ENCODE data around the gene CPNE5.

Gene CPNE5

DNA sequence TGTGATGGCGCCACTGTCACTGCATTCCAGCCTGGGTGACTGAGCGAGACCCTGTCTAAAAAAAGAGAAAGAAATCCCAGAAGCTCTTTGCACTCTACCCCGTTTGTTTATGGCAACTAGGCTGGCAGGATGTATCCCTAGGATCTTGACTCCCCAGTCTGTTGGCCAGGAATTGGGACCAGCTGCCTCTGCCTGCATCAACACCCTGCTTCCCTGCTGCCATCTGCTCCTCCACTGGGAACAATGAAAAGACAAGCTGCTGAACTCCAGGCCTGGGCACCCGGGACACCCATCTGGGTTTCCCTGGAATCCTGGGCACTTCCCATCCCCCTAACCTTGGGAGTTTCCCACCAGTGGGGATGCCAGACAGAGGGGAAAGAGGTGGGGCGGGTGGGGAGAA lies 64.9 kb downstream of the CPNE5 start:
- Histone ChIP-seq H3K27me3 (ENCODE audit: low read depth, low read length) (peaks cover 52% of the 10 kb centered on the region), H4K20me1 (ENCODE audit: insufficient read depth, low read length) (no peaks in the 10 kb centered on the region), H3K36me3 (replicated peaks; ENCODE audit: low read depth, low read length) (no peaks in the 10 kb centered on the region), H3K4me3 (ENCODE audit: low read length) (no peak overlapping the region), H3K4me1 (ENCODE audit: low read length) (peaks cover 7% of the 10 kb centered on the region), H2AFZ (ENCODE audit: low read depth, low read length) (no peak overlapping the region), H3K27ac (ENCODE audit: low read length) (no peak overlapping the region), H3K9ac (ENCODE audit: low read length) (no peak overlapping the region), H3K79me2 (ENCODE audit: low read length) (no peaks in the 10 kb centered on the region), H3K9me3 (ENCODE audit: insufficient read depth, low read length) (no peaks in the 10 kb centered on the region), H3K4me2 (ENCODE audit: low read length) (no peak overlapping the region)
- TF ChIP-seq EZH2phosphoT487 (IDR thresholded peaks at IDR 0.05; ENCODE audit: low read depth) = no peak
- TF ChIP-seq, protein P1, sequence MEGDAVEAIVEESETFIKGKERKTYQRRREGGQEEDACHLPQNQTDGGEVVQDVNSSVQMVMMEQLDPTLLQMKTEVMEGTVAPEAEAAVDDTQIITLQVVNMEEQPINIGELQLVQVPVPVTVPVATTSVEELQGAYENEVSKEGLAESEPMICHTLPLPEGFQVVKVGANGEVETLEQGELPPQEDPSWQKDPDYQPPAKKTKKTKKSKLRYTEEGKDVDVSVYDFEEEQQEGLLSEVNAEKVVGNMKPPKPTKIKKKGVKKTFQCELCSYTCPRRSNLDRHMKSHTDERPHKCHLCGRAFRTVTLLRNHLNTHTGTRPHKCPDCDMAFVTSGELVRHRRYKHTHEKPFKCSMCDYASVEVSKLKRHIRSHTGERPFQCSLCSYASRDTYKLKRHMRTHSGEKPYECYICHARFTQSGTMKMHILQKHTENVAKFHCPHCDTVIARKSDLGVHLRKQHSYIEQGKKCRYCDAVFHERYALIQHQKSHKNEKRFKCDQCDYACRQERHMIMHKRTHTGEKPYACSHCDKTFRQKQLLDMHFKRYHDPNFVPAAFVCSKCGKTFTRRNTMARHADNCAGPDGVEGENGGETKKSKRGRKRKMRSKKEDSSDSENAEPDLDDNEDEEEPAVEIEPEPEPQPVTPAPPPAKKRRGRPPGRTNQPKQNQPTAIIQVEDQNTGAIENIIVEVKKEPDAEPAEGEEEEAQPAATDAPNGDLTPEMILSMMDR (IDR thresholded peaks at IDR 0.05; ENCODE audit: low read depth, low read length) = no peak

DNA sequence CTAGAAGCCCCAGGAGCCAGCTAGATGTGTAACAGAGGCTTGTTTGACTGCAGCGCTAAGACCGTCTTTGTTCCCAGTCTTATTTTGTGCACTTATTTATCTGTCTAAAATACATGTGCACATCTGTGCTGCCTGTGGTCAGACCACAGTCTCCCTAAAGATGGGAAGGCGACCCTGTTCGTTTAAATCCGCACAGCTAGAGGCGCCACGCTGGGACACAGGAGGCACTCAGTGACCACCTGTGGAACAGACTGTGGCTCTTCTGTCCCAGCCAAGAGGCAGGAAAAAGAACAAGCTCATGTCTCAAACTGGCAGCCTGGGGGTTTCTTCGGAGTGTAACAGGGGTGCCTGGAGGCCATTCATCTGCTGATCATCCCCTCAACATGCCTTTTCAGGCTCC lies 66.8 kb downstream of the CPNE5 start:
- Histone ChIP-seq H3K4me1 (ENCODE audit: low read length) (peaks cover 8% of the 10 kb centered on the region), H3K9me3 (ENCODE audit: insufficient read depth, low read length) (no peaks in the 10 kb centered on the region), H3K27me3 (ENCODE audit: low read depth, low read length) (peaks cover 34% of the 10 kb centered on the region), H4K20me1 (ENCODE audit: insufficient read depth, low read length) (no peaks in the 10 kb centered on the region), H3K4me2 (ENCODE audit: low read length) (no peak overlapping the region), H3K36me3 (replicated peaks; ENCODE audit: low read depth, low read length) (no peaks in the 10 kb centered on the region), H3K4me3 (ENCODE audit: low read length) (no peak overlapping the region), H3K79me2 (ENCODE audit: low read length) (no peaks in the 10 kb centered on the region), H3K27ac (ENCODE audit: low read length) (no peak overlapping the region), H3K9ac (ENCODE audit: low read length) (no peak overlapping the region), H2AFZ (ENCODE audit: low read depth, low read length) (no peak overlapping the region)
- no peak for TF ChIP-seq EZH2phosphoT487 (IDR thresholded peaks at IDR 0.05; ENCODE audit: low read depth)
- TF ChIP-seq, protein P1 (IDR thresholded peaks at IDR 0.05; ENCODE audit: low read depth, low read length) = no peak

DNA sequence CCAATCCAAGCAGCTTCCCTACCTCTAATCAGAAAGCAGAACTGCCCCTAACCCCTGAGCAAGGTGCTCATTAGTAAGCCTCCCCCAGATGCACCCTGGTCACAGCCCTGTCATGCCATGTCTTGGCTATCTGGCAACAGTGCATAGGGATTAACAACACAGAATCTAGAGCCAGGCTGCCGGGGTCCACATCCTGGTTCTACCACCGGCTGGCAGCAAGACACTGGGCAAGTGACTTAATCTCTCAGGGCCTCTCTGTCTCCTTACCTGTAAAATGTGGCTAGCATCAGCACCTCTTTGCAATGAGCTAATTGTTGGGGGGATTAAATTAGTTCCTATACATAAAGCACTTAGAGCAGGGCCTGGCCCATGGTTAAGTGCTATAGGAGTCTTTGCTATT lies 68.1 kb downstream of the CPNE5 start:
- TF ChIP-seq, protein P1 (IDR thresholded peaks at IDR 0.05; ENCODE audit: low read depth, low read length) = no peak
- TF ChIP-seq EZH2phosphoT487 (IDR thresholded peaks at IDR 0.05; ENCODE audit: low read depth) = no peak
- H3K27me3 ChIP-seq (ENCODE audit: low read depth, low read length) = peaks cover 21% of the 10 kb centered on the region
- H3K4me1 ChIP-seq (ENCODE audit: low read length) = peaks cover 13% of the 10 kb centered on the region
- no peaks in the 10 kb centered on the region for H3K9me3 ChIP-seq (ENCODE audit: insufficient read depth, low read length)
- H2AFZ ChIP-seq (ENCODE audit: low read depth, low read length) = no peak overlapping the region
- H3K36me3 ChIP-seq (replicated peaks; ENCODE audit: low read depth, low read length) = no peaks in the 10 kb centered on the region
- no peak overlapping the region for H3K4me3 ChIP-seq (ENCODE audit: low read length)
- no peak overlapping the region for H3K9ac ChIP-seq (ENCODE audit: low read length)
- H3K27ac ChIP-seq (ENCODE audit: low read length) = no peak overlapping the region
- H3K4me2 ChIP-seq (ENCODE audit: low read length) = no peak overlapping the region
- no peaks in the 10 kb centered on the region for H4K20me1 ChIP-seq (ENCODE audit: insufficient read depth, low read length)
- H3K79me2 ChIP-seq (ENCODE audit: low read length) = no peaks in the 10 kb centered on the region

DNA sequence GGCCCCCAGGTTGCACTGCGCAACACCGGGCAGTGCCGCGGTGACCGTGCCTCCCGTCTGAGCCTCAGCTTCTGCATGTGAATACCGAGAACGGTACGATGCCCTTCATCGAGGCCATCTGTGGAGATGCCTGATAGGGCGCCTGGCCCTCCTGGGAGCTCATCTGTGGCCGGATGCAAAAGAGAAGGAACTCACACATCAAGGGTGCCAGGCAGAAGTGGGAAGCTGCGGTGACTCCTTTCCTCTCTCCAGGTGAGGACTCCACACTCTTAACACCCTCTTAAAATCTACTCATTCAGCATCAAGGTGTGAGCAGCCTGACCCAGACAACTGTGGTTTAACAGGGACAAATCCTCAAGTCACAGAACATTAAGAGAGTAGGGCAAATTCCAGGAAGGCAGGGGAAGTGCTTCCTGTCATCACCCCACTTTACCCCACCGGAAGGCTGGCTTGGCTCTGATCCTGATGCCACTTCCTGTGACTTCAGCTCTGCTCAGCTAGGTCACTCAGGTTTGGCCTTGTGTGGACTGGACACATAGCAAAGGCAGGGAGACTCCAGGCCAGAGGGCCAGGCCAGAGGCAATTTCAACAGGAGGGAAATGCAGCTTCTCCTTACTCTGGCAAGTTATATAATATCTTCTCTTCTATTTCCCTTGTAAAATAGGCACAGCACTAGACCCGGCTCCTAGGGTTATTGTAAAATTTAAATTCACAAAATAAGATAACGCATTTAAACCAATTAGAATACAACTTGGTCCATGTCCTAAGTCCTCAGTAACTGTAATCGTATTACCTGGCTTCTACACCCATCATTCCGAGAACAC lies 69.4 kb downstream of the CPNE5 start:
- Histone ChIP-seq H2AFZ (ENCODE audit: low read depth, low read length) (peak overlapping the region; percentile 82; the same call in 1 of the 2 replicates), H3K4me1 (ENCODE audit: low read length) (peaks cover 22% of the 10 kb centered on the region), H3K4me2 (ENCODE audit: low read length) (peak overlapping the region; percentile 18), H3K79me2 (ENCODE audit: low read length) (no peaks in the 10 kb centered on the region), H3K9ac (ENCODE audit: low read length) (no peak overlapping the region), H3K27ac (ENCODE audit: low read length) (no peak overlapping the region), H4K20me1 (ENCODE audit: insufficient read depth, low read length) (no peaks in the 10 kb centered on the region), H3K27me3 (ENCODE audit: low read depth, low read length) (peaks cover 8% of the 10 kb centered on the region; the same call in 1 of the 2 replicates), H3K9me3 (ENCODE audit: insufficient read depth, low read length) (no peaks in the 10 kb centered on the region), H3K4me3 (ENCODE audit: low read length) (no peak overlapping the region), H3K36me3 (replicated peaks; ENCODE audit: low read depth, low read length) (no peaks in the 10 kb centered on the region)
- no peak for TF ChIP-seq EZH2phosphoT487 (IDR thresholded peaks at IDR 0.05; ENCODE audit: low read depth)
- TF ChIP-seq, protein P1 (IDR thresholded peaks at IDR 0.05; ENCODE audit: low read depth, low read length) = no peak

Measured in OCI-LY3 (cell line).